HCT116 (cell line): ENCODE data around the gene VWA5B1. TPM values are rescaled to one million over a fixed set of nuclear protein-coding genes. Genes with fewer than 3 reads are reported as not detected.

Experiments used
- ATAC-seq: fragments of 200-7000 bp; cut with Tn5 transposase; 2 replicates; pipeline ENCODE4 v1.9.1; 2020; ENCODE audit warnings: mild to moderate bottlenecking, moderate library complexity
- BruUV-seq: library from RNA; stranded (reverse); fragments of 400-500 nt; replicated peaks from 2 replicates; lab custom pipeline; 2021; lab: Mats Ljungman, UMichigan
- CTCF ChIA-PET: fragments of 300-600 bp; sonication (Branson Sonifier 250); formaldehyde crosslinking; loops from one replicate; lab custom pipeline; 2021; ENCODE audit warnings: antibody characterized with exemption; lab: Charles Lee
- POLR2A ChIA-PET: fragments of 300-600, 350-600 bp; sonication (Branson Sonifier 250); formaldehyde crosslinking; loops from one replicate; lab custom pipeline; 2021; ENCODE audit warnings: antibody characterized with exemption; lab: Charles Lee
- RAD21 ChIA-PET, 2 experiments: fragments of 300-600 bp; sonication (Branson Sonifier 250); formaldehyde crosslinking; loops; one replicate each; lab custom pipeline; 2023; ENCODE audit warnings: low total read pairs in 2 of 2; ENCODE audit not compliant: uncharacterized antibody in 2 of 2, unreplicated experiment in 2 of 2, low non-redundant PET in 1 of 2; lab: Charles Lee
- DNase-seq: peaks from one replicate; pipeline ENCODE4 v3.0.0-alpha.2; 2010; ENCODE audit warnings: low read depth, low spot score
- H2AFZ ChIP-seq: fragments of 200-600 bp; shearing (Covaris generic), sonication (generic); 2 replicates; pipeline ENCODE4 v1.6.1; 2017; ENCODE audit warnings: low read depth, mixed run types, mixed read lengths, antibody characterized with exemption, low read length; ENCODE audit not compliant: poor library complexity, severe bottlenecking
- H3K27ac ChIP-seq: 2 replicates; pipeline ENCODE4 v1.5.1; 2012; ENCODE audit warnings: low read depth, low read length
- H3K27me3 ChIP-seq: fragments of 200-600 bp; sonication (generic); 2 replicates; pipeline ENCODE4 v1.6.1; 2016; ENCODE audit warnings: mixed run types, low read length, mixed read lengths; ENCODE audit not compliant: insufficient read depth
- H3K36me3 ChIP-seq, 2 experiments: fragments of 200-500 bp in 1 of 2; fragments of 200-600 bp in 1 of 2; sonication (Bioruptor generic) in 1 of 2; sonication (generic) in 1 of 2; 2 replicates each; pipeline versions ENCODE4 v1.5.1 to v1.6.1; 2014 to 2016; ENCODE audit warnings: low read length in 2 of 2, inconsistent platforms in 1 of 2, mixed read lengths in 1 of 2, mixed run types in 1 of 2; ENCODE audit not compliant: insufficient read depth in 2 of 2, control insufficient read depth in 1 of 2
- H3K4me1 ChIP-seq, 2 experiments: fragments of 200-600 bp in 1 of 2; sonication (generic) in 1 of 2; 2 replicates each; pipeline versions ENCODE4 v1.5.1 to v1.6.1; 2012 to 2017; ENCODE audit warnings: low read length in 2 of 2, inconsistent platforms in 1 of 2, mild to moderate bottlenecking in 1 of 2, mixed read lengths in 1 of 2, mixed run types in 1 of 2, moderate library complexity in 1 of 2; ENCODE audit not compliant: insufficient read depth in 2 of 2, control insufficient read depth in 1 of 2
- H3K4me2 ChIP-seq: fragments of 200-600 bp; sonication (generic); 2 replicates; pipeline ENCODE4 v1.6.1; 2017; ENCODE audit warnings: mixed run types, low read length, mixed read lengths
- H3K4me3 ChIP-seq, 2 experiments: fragments of 200-600 bp in 1 of 2; sonication (generic) in 1 of 2; replicated peaks in 1 of 2; 2 replicates each; pipeline ENCODE4 v1.5.1; 2011 to 2016; ENCODE audit warnings: low read length in 2 of 2, control low read depth in 1 of 2, low read depth in 1 of 2, mild to moderate bottlenecking in 1 of 2, mixed read lengths in 1 of 2, mixed run types in 1 of 2
- H3K79me2 ChIP-seq: fragments of 200-600 bp; sonication (generic); 2 replicates; pipeline ENCODE4 v1.6.1; 2017; ENCODE audit warnings: mild to moderate bottlenecking, mixed run types, low read length, moderate library complexity, mixed read lengths; ENCODE audit not compliant: insufficient read depth
- H3K9ac ChIP-seq: fragments of 200-600 bp; sonication (generic); 2 replicates; pipeline ENCODE4 v1.6.1; 2016; ENCODE audit warnings: low read length, mixed read lengths
- H3K9me2 ChIP-seq: fragments of 200-600 bp; sonication (generic), shearing (Covaris generic); 2 replicates; pipeline ENCODE4 v1.6.1; 2017; ENCODE audit warnings: mixed run types, mild to moderate bottlenecking, moderate library complexity; ENCODE audit not compliant: insufficient read depth
- H3K9me3 ChIP-seq, 2 experiments: fragments of 200-500 bp in 1 of 2; fragments of 200-600 bp in 1 of 2; sonication (Bioruptor generic) in 1 of 2; sonication (generic) in 1 of 2; 2 replicates each; pipeline ENCODE4 v1.6.1; 2014 to 2017; ENCODE audit warnings: low read length in 2 of 2, mixed read lengths in 2 of 2, inconsistent platforms in 1 of 2, low read depth in 1 of 2, mild to moderate bottlenecking in 1 of 2, mixed run types in 1 of 2, moderate library complexity in 1 of 2; ENCODE audit not compliant: control insufficient read depth in 1 of 2, insufficient read depth in 1 of 2
- H4K20me1 ChIP-seq: fragments of 200-600 bp; sonication (generic), shearing (Covaris generic); 2 replicates; pipeline ENCODE4 v1.6.1; 2017; ENCODE audit warnings: mixed run types, mild to moderate bottlenecking, moderate library complexity; ENCODE audit not compliant: insufficient read depth
- ATF3 ChIP-seq: IDR thresholded peaks from 2 replicates; pipeline ENCODE4 v1.6.1; 2012
- CBX3 ChIP-seq: IDR thresholded peaks from 2 replicates; pipeline ENCODE4 v1.6.1; 2012; ENCODE audit warnings: low read depth
- CEBPB ChIP-seq: IDR thresholded peaks from 2 replicates; pipeline ENCODE4 v1.6.1; 2012; ENCODE audit warnings: low read depth
- FOSL1 ChIP-seq: IDR thresholded peaks from 2 replicates; pipeline ENCODE4 v1.6.1; 2012; ENCODE audit warnings: low read depth
- JUND ChIP-seq: IDR thresholded peaks from 2 replicates; pipeline ENCODE4 v1.6.1; 2012
- POLR2A ChIP-seq: IDR thresholded peaks from 2 replicates; pipeline ENCODE4 v1.7.0; 2011; ENCODE audit warnings: borderline replicate concordance; ENCODE audit not compliant: insufficient read depth, insufficient read length; ENCODE audit errors: extremely low read depth
- SP1 ChIP-seq: IDR thresholded peaks from 2 replicates; pipeline ENCODE4 v1.6.1; 2012; ENCODE audit warnings: low read depth
- SRF ChIP-seq: IDR thresholded peaks from 2 replicates; pipeline ENCODE4 v1.6.1; 2012; ENCODE audit warnings: low read depth
- TCF7L2 ChIP-seq: IDR thresholded peaks from 2 replicates; pipeline ENCODE4 v1.7.0; 2011; ENCODE audit warnings: borderline replicate concordance, inconsistent platforms; ENCODE audit not compliant: insufficient read depth, insufficient read length; ENCODE audit errors: extremely low read depth
- ZFX ChIP-seq: fragments of 450-650 bp; IDR thresholded peaks from 2 replicates; pipeline ENCODE4 v1.6.1; 2017
- intact Hi-C: fragments of 100-400 bp; cut with micrococcal nuclease; formaldehyde crosslinking; loops from 2 replicates; pipeline ENCODE4 v1.10.0; 2022
- total RNA-seq: library from RNA; stranded (reverse); gene quantifications from one replicate; pipeline ENCODE4 v1.2.1, GENCODE V29; 2021; ENCODE audit not compliant: unreplicated experiment
- TF ChIP-seq, protein P1 (sequence below), 3 experiments: fragments of 200-600 bp in 1 of 3; sonication (generic) in 1 of 3; IDR thresholded peaks in 2 of 3; conservative IDR thresholded peaks in 1 of 3; 2 replicates each; pipeline ENCODE4 v1.5.1; 2012 to 2017; ENCODE audit warnings: low read depth in 2 of 3, low read length in 2 of 3, antibody characterized with exemption in 1 of 3, borderline replicate concordance in 1 of 3, control low read depth in 1 of 3, mild to moderate bottlenecking in 1 of 3, mixed read lengths in 1 of 3, mixed run types in 1 of 3, moderate library complexity in 1 of 3; ENCODE audit not compliant: insufficient read depth in 1 of 3
- TF ChIP-seq, protein P2 (sequence below): IDR thresholded peaks from 2 replicates; pipeline ENCODE4 v1.6.1; 2012

The VWA5B1 gene
- total RNA-seq, 1 experiment from 2014 or later = not detected

- Histone ChIP-seq H3K4me1 (peaks cover 13 to 19% of the 10 kb centered on the region in 2 experiments; a peak in 3 of 4 replicates), H3K79me2 (no peaks in the 10 kb centered on the region), H3K27ac (no peak overlapping the region), H3K9ac (no peak overlapping the region), H2AFZ (no peak overlapping the region), H3K4me2 (no peak overlapping the region), H3K27me3 (peaks cover 3% of the 10 kb centered on the region; the same call in 1 of the 2 replicates), H3K9me3 (no peaks in the 10 kb centered on the region), H3K9me2 (no peaks in the 10 kb centered on the region), H4K20me1 (no peaks in the 10 kb centered on the region), H3K4me3 (no peak overlapping the region), H3K36me3 (no peaks in the 10 kb centered on the region)
- intact Hi-C loops = loop anchor here (1.0 to 10.0 kb wide), 3 partner anchors 69 to 148 kb away; no protein-coding TSS in a partner anchor
- BruUV-seq = no TSS peak
- ChIA-PET RAD21 (no interaction called here), POLR2A (no interaction called here), CTCF (interaction anchor here (0.9 to 3.9 kb wide), 3 partner anchors 68 to 131 kb away, joined by 3 to 35 read pairs (median 10); no protein-coding TSS in a partner anchor)
- ATAC-seq = no peak
- DNase-seq = no peak
- TF ChIP-seq JUND (no peak), ATF3 (no peak), TCF7L2 (no peak), POLR2A (no peak), SRF (no peak), CEBPB (no peak), SP1 (no peak), FOSL1 (no peak), ZFX (no peak), CBX3 (no peak)
- TF ChIP-seq, protein P1, sequence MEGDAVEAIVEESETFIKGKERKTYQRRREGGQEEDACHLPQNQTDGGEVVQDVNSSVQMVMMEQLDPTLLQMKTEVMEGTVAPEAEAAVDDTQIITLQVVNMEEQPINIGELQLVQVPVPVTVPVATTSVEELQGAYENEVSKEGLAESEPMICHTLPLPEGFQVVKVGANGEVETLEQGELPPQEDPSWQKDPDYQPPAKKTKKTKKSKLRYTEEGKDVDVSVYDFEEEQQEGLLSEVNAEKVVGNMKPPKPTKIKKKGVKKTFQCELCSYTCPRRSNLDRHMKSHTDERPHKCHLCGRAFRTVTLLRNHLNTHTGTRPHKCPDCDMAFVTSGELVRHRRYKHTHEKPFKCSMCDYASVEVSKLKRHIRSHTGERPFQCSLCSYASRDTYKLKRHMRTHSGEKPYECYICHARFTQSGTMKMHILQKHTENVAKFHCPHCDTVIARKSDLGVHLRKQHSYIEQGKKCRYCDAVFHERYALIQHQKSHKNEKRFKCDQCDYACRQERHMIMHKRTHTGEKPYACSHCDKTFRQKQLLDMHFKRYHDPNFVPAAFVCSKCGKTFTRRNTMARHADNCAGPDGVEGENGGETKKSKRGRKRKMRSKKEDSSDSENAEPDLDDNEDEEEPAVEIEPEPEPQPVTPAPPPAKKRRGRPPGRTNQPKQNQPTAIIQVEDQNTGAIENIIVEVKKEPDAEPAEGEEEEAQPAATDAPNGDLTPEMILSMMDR (IDR thresholded peaks at IDR 0.05 in 2 of 3, conservative IDR thresholded peaks at IDR 0.05 in 1 of 3; ENCODE audit: borderline replicate concordance in 1 of 3, insufficient read depth in 1 of 3, low read depth in 2 of 3, low read length in 2 of 3) = no peak
- TF ChIP-seq, protein P2, sequence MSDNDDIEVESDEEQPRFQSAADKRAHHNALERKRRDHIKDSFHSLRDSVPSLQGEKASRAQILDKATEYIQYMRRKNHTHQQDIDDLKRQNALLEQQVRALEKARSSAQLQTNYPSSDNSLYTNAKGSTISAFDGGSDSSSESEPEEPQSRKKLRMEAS = no peak
These were observed 72.2 kb downstream of the VWA5B1 start for GRCh38 chr1:20362856-20363255.
